HG03457 (cell line): Measurements from ENCODE around the gene ARHGAP8.
"Not testable (repeated sequence)": the region's sequence is repeated elsewhere in the genome, so short reads cannot be mapped to it uniquely, and the experiment has no call there.

ENCODE experiments used
- ATAC-seq: cut with Tn5 transposase; IDR thresholded peaks from one replicate; pipeline ENCODE4 v1.9.1; 2021; ENCODE audit warnings: moderate number of reproducible peaks; ENCODE audit not compliant: unreplicated experiment

The ARHGAP8 gene

GRCh38 chr22:44884562-44884961, 132.2 kb downstream of the ARHGAP8 start:
- no peak for ATAC-seq

GRCh38 chr22:44884968-44885805, 132.8 kb downstream of the ARHGAP8 start:
- no peak for ATAC-seq

GRCh38 chr22:44885806-44886360, 133.5 kb downstream of the ARHGAP8 start:
- no peak for ATAC-seq

- ATAC-seq = no peak
Observed at GRCh38 chr22:44887941-44888366, 135.6 kb downstream of the ARHGAP8 start.

DNA sequence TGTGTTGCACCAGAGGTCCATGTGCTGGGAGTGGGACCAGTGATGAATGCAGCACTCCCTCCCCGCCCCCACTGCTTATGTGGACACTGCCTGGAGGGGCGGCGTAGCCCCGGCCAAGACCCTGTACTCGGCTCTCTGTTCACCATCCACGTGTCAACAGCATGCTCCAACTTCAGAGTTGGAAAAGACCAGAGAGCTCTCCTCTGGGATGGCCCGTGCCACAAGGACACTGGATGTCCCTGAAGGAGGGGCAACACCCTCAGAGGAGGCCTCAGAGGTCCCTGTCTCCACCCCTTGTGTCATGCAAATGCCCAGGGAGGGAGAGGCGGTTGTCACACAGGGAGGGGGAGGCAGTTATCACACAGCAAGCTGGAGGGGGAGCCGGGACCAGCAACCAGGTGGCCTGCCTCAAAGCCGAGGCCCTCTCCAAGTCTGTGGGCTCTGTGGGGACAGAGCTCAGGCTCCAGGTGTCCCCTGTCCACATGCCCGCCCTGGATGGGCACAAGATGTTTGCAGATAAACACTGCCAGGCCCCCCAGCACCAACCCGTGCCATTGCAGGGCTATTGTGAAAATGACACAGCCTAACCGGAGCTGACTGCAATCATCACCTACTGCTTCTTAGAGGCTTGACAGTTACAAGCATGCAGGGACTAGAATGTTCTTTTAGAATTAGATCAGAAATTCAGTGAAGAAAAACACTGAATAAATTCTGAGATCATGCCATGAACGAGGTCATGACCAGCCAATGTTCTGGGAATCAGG, 136.3 kb downstream of the ARHGAP8 start:
- ATAC-seq = no peak

DNA sequence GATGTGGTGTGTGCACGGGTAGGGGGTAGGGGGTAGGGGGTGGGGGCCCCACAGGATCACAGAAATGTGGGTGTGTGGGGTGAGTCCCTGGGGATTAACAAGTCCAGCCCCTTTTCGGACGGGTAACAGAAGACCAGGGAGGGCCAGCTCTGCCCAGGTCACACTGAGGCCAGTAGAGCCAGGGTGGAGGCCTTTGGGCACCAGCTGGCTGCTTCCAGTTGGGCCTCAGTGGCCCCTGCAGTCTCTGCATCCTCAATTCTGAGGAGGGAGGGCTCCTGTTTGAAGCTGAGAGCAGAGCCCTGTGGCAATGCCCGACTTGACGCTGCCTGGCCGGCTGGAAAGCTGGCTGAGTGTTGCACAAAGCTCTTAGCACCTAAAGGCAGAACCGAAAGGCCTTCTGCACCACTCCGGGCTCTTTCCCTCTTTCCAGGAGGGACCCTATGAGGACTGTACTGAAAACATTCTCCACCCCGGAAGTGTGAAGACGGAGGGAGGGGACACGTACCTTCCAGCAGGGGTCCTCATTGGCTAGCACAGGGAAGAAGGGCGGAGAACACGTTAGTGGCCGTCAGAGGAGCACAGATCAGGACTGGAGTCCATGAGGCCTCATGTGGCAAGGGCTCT, 137.0 kb downstream of the ARHGAP8 start:
- no peak for ATAC-seq

GRCh38 chr22:44890416-44891292, 138.3 kb downstream of the ARHGAP8 start:
- ATAC-seq = no peak

GRCh38 chr22:44891293-44891747, 138.9 kb downstream of the ARHGAP8 start:
- ATAC-seq = no peak

DNA sequence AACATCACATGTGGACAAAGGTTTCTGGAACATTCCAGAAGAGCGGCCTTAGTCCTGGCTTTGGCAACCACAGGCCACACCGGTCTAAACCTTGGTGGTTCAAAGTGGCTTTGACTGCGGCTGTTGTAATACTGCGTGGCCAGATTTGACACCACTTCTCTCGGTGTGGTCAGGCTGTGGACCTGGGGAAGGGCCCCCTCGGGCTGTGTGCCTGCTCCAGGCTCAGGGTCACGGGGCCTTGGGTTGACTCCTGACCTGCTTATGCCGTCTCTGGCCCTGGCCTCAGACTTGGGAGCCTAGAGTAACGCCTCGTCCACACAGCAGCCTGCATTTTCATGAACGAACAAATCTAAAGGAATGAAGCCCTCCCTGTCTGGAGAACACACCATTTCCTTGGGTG, 139.4 kb downstream of the ARHGAP8 start:
- ATAC-seq = no peak

GRCh38 chr22:44892243-44892642, 139.9 kb downstream of the ARHGAP8 start:
- ATAC-seq = no peak

- no peak for ATAC-seq
Observed at GRCh38 chr22:44892803-44893730, 140.7 kb downstream of the ARHGAP8 start.

- no peak for ATAC-seq
Observed at GRCh38 chr22:44893731-44894080, 141.3 kb downstream of the ARHGAP8 start.

DNA sequence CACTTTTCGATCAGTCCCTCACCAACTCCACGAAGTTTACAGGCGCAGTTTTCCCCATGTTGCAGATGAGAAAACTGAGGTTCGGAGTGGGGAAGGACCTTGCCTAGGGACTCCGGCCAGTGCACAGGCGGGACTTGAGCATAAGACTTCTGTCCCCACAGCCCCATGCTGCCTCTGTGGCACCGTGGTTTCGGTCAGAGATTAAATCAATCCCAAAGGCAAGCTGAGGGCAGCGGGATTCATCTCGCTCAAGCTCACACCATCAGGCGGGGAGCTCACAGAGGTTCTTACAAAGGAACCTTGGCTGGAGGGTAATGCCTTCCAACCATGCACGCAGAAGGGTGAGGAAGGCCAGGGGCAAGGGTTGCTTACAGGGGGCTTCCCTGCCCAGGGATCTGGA, 141.9 kb downstream of the ARHGAP8 start:
- no peak for ATAC-seq

- no peak for ATAC-seq
Observed at GRCh38 chr22:44894782-44895181, 142.4 kb downstream of the ARHGAP8 start.

DNA sequence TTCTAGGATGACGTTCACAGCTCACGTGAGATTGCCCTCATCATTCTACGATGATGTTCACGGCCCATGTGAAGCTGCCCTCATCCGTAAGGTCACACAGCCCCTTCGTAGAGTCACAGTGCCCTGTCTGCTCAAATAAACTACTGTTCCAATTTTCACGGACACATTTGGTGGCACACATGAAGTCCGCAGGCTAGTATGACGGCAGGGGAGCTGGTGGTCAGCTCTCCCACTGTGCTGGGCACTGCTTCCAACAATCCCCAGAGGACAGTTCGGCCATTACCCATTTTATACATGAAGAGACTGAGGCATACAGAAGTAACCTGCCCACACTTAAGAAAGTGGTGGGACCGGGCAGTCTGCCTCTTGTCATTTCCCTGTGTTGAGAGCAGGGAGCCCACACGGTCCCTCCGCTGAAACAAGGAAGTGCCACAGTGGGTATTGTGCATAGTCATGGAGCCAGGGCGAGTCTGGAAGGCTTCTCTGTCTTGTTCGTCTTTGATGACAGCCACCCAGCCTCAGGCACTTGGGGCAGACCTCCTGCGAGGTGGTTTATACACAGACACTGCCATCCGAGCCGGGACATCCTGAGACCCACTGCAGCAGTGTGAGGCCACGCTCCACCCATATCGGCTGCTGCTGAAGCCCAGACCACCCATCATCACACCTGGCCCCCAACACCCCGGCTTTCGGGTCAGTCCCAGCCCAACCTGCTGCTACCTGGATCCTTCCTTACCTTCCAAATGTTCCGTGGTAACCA, 143.1 kb downstream of the ARHGAP8 start:
- no peak for ATAC-seq

- ATAC-seq = no peak
Observed at GRCh38 chr22:44898236-44898635, 145.9 kb downstream of the ARHGAP8 start.

DNA sequence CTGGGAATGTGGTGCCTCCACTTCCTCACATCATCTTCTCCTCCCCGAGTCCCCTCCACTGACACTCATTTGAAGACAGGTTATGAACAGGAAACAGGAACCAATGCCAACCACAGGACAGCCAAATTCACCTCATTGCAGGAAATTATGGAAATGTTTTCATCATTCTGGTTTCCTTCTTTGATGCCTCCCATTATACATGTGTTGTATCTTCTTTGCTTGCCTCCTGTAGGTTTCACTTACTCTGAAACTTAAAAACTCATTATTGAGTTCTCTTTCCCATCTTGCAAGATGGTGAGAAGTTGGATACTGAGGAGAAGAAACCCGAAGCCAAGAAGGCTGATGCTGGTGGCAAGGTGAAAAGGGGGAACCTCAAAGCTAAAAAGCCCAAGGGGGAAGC, 148.9 kb downstream of the ARHGAP8 start:
- no peak for ATAC-seq

GRCh38 chr22:44903164-44903563, 150.8 kb downstream of the ARHGAP8 start:
- not testable (repeated sequence) for ATAC-seq
